ENCODE data around the gene DNAL4. TPM values are rescaled to one million over a fixed set of nuclear protein-coding genes. Genes with fewer than 3 reads are reported as not detected.

The DNAL4 gene
- total and polyA plus RNA-seq, 7 donors = 7.9 to 25.8 (median 15.0) TPM

- no peaks in the 10 kb centered on the region for H3K9me3 ChIP-seq
- intact Hi-C loops (cut with DNase I) = no loop called here
- 71 to 76% methylated on average over 13 of the region's 13 CpGs for WGBS, 2 donors
- DNase-seq = no peak
- H3K27me3 ChIP-seq = no peaks in the 10 kb centered on the region
- peaks cover 0 to 35% (median 13%) of the 10 kb centered on the region in 4 donors for H3K36me3 ChIP-seq
- no peak for TF ChIP-seq EP300 (IDR thresholded peaks at IDR 0.05)
- TF ChIP-seq POLR2A (IDR thresholded peaks at IDR 0.05) = no peak
- no peak for TF ChIP-seq CTCF (IDR thresholded peaks at IDR 0.05)
- no peak for TF ChIP-seq POLR2AphosphoS5 (IDR thresholded peaks at IDR 0.05)
- peaks cover 0 to 17% (median 11%) of the 10 kb centered on the region in 4 donors for H3K4me1 ChIP-seq
- H3K27ac ChIP-seq = no peak overlapping the region
- no peak overlapping the region for H3K4me3 ChIP-seq
These were observed 11.4 kb downstream of the DNAL4 start for GRCh38 chr22:38782402-38783094.

GRCh38 chr22:38781033-38781432 is 12.9 kb downstream of the DNAL4 start:
- 92 to 95% methylated on average over 13 of the region's 13 CpGs for WGBS, 2 donors
- Histone ChIP-seq H3K27ac (no peak overlapping the region), H3K4me3 (no peak overlapping the region), H3K4me1 (peaks cover 0 to 8% (median 3%) of the 10 kb centered on the region in 4 donors), H3K36me3 (peaks cover 0 to 35% (median 13%) of the 10 kb centered on the region in 4 donors), H3K9me3 (no peaks in the 10 kb centered on the region), H3K27me3 (no peaks in the 10 kb centered on the region)
- intact Hi-C loops (cut with DNase I) = no loop called here
- no peak for DNase-seq
- no peak for TF ChIP-seq CTCF (IDR thresholded peaks at IDR 0.05)
- no peak for TF ChIP-seq POLR2AphosphoS5 (IDR thresholded peaks at IDR 0.05)
- TF ChIP-seq POLR2A (IDR thresholded peaks at IDR 0.05) = no peak
- TF ChIP-seq EP300 (IDR thresholded peaks at IDR 0.05) = no peak

- 93 to 94% methylated on average over 27 of the region's 27 CpGs for WGBS, 2 donors
- H3K27me3 ChIP-seq = no peaks in the 10 kb centered on the region
- TF ChIP-seq POLR2A (IDR thresholded peaks at IDR 0.05) (no peak), CTCF (IDR thresholded peaks at IDR 0.05) (no peak), EP300 (IDR thresholded peaks at IDR 0.05) (no peak), POLR2AphosphoS5 (IDR thresholded peaks at IDR 0.05) (no peak)
- intact Hi-C loops (cut with DNase I) = no loop called here
- H3K36me3 ChIP-seq = peaks cover 0 to 35% (median 13%) of the 10 kb centered on the region in 4 donors
- H3K9me3 ChIP-seq = no peaks in the 10 kb centered on the region
- DNase-seq = no peak
- no peaks in the 10 kb centered on the region for H3K4me1 ChIP-seq
- no peak overlapping the region for H3K4me3 ChIP-seq
- H3K27ac ChIP-seq = no peak overlapping the region
These were observed 16.8 kb downstream of the DNAL4 start for GRCh38 chr22:38777087-38777671.

- intact Hi-C loops (cut with DNase I) = no loop called here
- no peak for DNase-seq
- no peak overlapping the region for H3K27ac ChIP-seq
- H3K9me3 ChIP-seq = no peaks in the 10 kb centered on the region
- H3K4me1 ChIP-seq = no peaks in the 10 kb centered on the region
- H3K36me3 ChIP-seq = peaks cover 0 to 29% (median 13%) of the 10 kb centered on the region in 4 donors
- H3K27me3 ChIP-seq = no peaks in the 10 kb centered on the region
- TF ChIP-seq POLR2AphosphoS5 (IDR thresholded peaks at IDR 0.05) (no peak), POLR2A (IDR thresholded peaks at IDR 0.05) (no peak), CTCF (IDR thresholded peaks at IDR 0.05) (no peak), EP300 (IDR thresholded peaks at IDR 0.05) (no peak)
- 73% methylated on average over 6 of the region's 6 CpGs for WGBS, 2 donors
- no peak overlapping the region for H3K4me3 ChIP-seq
These were observed 17.9 kb downstream of the DNAL4 start for GRCh38 chr22:38776086-38776485.

All from sigmoid colon (tissue), 7 donors.